HL-60 (cell line): ENCODE measurements around the gene SPIRE2.

Experiments
- DNase-seq, 2 experiments: peaks; one replicate each; pipeline ENCODE4 v3.0.0-alpha.2; 2010 to 2020; ENCODE audit warnings: low read depth in 1 of 2, low spot score in 1 of 2
- H3K27ac ChIP-seq: fragments of 250-450 bp; sonication (Bioruptor Pico); replicated peaks from 2 replicates; pipeline ENCODE4 v1.5.1; 2020; ENCODE audit warnings: mild to moderate bottlenecking, moderate library complexity
- H3K27me3 ChIP-seq: fragments of 250-450 bp; sonication (Bioruptor Pico); 2 replicates; pipeline ENCODE4 v1.5.1; 2021; ENCODE audit warnings: mild to moderate bottlenecking, moderate library complexity; ENCODE audit not compliant: insufficient read depth, poor library complexity, severe bottlenecking
- H3K4me3 ChIP-seq: replicated peaks from 2 replicates; pipeline ENCODE4 v1.5.1; 2011; ENCODE audit warnings: mild to moderate bottlenecking, control low read depth, low read length; ENCODE audit not compliant: insufficient read depth
- GABPA ChIP-seq: IDR thresholded peaks from 2 replicates; pipeline ENCODE4 v1.6.1; 2012; ENCODE audit warnings: low read depth
- POLR2AphosphoS5 ChIP-seq: IDR thresholded peaks from 2 replicates; pipeline ENCODE4 v1.6.1; 2012; ENCODE audit warnings: low read depth
- REST ChIP-seq: IDR thresholded peaks from 2 replicates; pipeline ENCODE4 v1.6.1; 2012; ENCODE audit warnings: low read depth; ENCODE audit not compliant: insufficient replicate concordance
- SPI1 ChIP-seq: IDR thresholded peaks from 2 replicates; pipeline ENCODE4 v1.6.1; 2012; ENCODE audit warnings: low read depth, mild to moderate bottlenecking, borderline replicate concordance
- TF ChIP-seq, protein P1 (sequence below): IDR thresholded peaks from one replicate; pipeline ENCODE4 v1.5.1; 2011; ENCODE audit warnings: low read length, control low read depth, inconsistent platforms; ENCODE audit not compliant: insufficient read depth

Gene SPIRE2

GRCh38 chr16:89847940-89848297, 19.6 kb downstream of the SPIRE2 start:
- Histone ChIP-seq H3K27me3 (no peaks in the 10 kb centered on the region), H3K4me3 (no peak overlapping the region)
- TF ChIP-seq REST, result no peak
- TF ChIP-seq, protein P1, sequence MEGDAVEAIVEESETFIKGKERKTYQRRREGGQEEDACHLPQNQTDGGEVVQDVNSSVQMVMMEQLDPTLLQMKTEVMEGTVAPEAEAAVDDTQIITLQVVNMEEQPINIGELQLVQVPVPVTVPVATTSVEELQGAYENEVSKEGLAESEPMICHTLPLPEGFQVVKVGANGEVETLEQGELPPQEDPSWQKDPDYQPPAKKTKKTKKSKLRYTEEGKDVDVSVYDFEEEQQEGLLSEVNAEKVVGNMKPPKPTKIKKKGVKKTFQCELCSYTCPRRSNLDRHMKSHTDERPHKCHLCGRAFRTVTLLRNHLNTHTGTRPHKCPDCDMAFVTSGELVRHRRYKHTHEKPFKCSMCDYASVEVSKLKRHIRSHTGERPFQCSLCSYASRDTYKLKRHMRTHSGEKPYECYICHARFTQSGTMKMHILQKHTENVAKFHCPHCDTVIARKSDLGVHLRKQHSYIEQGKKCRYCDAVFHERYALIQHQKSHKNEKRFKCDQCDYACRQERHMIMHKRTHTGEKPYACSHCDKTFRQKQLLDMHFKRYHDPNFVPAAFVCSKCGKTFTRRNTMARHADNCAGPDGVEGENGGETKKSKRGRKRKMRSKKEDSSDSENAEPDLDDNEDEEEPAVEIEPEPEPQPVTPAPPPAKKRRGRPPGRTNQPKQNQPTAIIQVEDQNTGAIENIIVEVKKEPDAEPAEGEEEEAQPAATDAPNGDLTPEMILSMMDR, result no peak
- TF ChIP-seq SPI1, result no peak
- TF ChIP-seq GABPA, result no peak
- TF ChIP-seq POLR2AphosphoS5, result no peak

DNA sequence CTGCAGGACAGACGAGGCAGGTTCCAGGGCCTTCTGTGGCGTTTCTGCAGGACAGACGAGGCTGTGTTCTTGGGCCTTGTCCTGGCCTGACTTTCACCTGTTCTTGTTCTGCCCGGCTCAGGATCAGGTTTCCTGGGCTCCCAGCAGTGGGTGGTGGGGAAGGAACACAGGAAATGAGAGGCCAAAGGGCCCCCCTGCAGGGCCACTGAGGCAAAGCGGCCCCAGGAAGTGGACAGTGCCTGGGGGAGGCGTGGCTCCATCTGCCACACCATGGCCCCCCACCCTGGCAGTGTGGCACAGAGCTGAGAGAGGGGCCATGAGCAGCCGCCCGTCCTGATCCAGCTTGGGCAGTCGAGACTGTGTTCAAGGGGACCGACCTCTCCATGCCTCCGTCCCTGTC, 20.7 kb downstream of the SPIRE2 start:
- TF ChIP-seq GABPA, result no peak
- TF ChIP-seq, protein P1, result no peak
- no peak for TF ChIP-seq POLR2AphosphoS5
- TF ChIP-seq SPI1, result no peak
- TF ChIP-seq REST, result no peak
- no peak overlapping the region for H3K27ac ChIP-seq
- H3K27me3 ChIP-seq, result no peaks in the 10 kb centered on the region
- no peak overlapping the region for H3K4me3 ChIP-seq
- no peak for DNase-seq

More at GRCh38 chr16:89847940-89848297, 19.6 kb downstream of the SPIRE2 start:
- DNase-seq, result no peak
- H3K27ac ChIP-seq, result no peak overlapping the region

- TF ChIP-seq, protein P1, result no peak
- no peak for TF ChIP-seq SPI1
- TF ChIP-seq POLR2AphosphoS5, result no peak
- Histone ChIP-seq H3K4me3 (no peak overlapping the region), H3K27me3 (peaks cover 2% of the 10 kb centered on the region), H3K27ac (no peak overlapping the region)
- no peak for DNase-seq
Measured at GRCh38 chr16:89853306-89853993, 25.2 kb downstream of the SPIRE2 start.

DNA sequence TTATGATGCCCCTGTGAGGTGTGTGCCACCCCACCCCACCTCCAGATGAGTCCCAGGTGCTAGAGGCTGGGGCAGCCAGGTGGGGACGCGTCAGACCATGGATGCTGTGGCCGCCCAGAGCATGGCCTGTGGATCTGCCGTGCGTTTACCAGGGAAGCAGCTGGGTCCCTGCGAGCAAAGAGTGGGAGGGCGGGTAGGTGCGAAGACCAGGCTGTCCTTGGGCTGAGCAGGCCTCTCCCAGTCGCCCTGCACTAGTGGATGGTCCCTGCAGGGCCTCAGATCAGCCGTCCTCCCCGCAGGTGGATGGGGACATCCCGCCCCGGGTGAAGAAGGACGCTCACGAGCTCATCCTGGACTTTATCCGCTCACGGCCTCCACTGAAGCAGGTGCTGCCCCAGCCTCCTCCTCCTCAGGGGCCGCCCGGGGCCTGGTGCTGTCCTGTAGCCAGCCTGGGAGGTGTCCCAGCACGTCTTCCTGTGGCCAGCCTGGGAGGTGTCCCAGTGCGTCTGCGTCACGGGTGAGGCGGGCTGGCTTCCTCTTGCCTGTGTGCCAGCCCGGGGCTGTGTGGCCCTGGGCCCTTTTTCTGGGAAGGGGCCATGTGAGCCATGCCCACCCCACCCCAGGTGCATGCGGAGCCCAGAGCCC, 27.1 kb downstream of the SPIRE2 start:
- DNase-seq, result no peak
- no peak overlapping the region for H3K27ac ChIP-seq
- peaks cover 2% of the 10 kb centered on the region for H3K27me3 ChIP-seq
- no peak for TF ChIP-seq SPI1
- TF ChIP-seq POLR2AphosphoS5, result no peak
- no peak for TF ChIP-seq REST
- TF ChIP-seq GABPA, result no peak
- TF ChIP-seq, protein P1, result no peak
- H3K4me3 ChIP-seq, result no peak overlapping the region
